NCI-H345 (cell line): ENCODE measurements around the gene PVALB.

Experiments used
- DNase-seq: peaks from one replicate; lab custom pipeline; 2025; lab: John Stamatoyannopoulos, UW

PVALB gene, protein sequence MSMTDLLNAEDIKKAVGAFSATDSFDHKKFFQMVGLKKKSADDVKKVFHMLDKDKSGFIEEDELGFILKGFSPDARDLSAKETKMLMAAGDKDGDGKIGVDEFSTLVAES

DNA sequence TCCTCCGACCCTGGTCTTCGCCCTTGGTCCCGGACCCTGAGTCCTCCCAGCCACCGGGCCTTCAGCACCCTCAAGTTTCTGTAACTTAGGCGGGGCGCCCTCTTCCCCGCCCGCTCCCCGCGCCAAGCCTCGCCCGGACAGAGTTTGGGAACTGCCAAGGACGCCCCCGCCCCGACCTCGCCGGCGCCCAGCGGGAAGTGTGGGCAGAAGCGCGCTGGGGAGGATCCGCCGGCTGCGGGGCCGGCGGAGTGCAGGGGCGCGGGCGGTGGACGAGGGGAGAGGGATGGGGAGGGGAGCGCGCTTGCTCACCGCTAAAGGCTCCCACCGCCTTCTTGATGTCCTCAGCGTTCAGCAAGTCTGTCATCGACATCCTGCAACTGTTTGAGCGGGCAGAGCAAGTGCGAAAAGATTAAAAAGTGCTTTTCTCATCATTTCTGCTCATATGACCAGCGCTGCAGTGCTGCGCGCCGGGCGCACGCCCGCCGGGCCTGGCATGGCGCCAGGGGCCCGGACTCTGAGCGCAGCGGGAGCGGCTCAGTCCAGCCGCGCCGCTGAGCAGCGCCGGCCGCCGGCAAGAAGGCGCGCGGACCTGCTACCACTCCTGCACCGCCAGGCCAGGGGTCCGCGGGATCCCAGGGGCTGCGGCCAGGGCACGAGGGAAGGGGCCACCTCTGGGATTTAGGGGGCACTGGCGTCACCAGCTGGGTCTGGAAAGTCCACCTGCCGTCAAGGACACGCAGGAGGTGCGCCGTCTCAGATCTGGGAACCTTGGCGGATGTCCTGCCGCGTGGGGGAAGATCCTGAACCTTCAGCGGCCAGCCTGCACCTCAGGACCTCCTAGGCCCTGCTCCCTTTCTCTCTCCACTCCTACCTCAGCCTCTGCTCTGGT lies at the start of gene PVALB:
PVALB (minus strand) TSS at position 400 of the 889 bp plus-strand sequence; CDS start at position 370, 30 bp downstream.
- DNase-seq = peak; percentile 46

- no peak for DNase-seq
Measured at GRCh38 chr22:36865346-36865745, 48.5 kb upstream of the PVALB start.

GRCh38 chr22:36864454-36865215 lies 47.8 kb upstream of the PVALB start:
- DNase-seq = no peak

GRCh38 chr22:36863979-36864378 lies 47.1 kb upstream of the PVALB start:
- no peak for DNase-seq

GRCh38 chr22:36863281-36863680 lies 46.4 kb upstream of the PVALB start:
- no peak for DNase-seq

- DNase-seq = no peak
Measured at GRCh38 chr22:36862251-36863242, 45.7 kb upstream of the PVALB start.

- DNase-seq = no peak
Measured at GRCh38 chr22:36860821-36861659, 44.2 kb upstream of the PVALB start, which contains the start of gene NCF4. Gene NCF4, plus strand, starts transcription at chr22:36861006. Its CDS starts 166 bp downstream, at chr22:36861172.

GRCh38 chr22:36860438-36860820 lies 43.6 kb upstream of the PVALB start:
- no peak for DNase-seq

DNA sequence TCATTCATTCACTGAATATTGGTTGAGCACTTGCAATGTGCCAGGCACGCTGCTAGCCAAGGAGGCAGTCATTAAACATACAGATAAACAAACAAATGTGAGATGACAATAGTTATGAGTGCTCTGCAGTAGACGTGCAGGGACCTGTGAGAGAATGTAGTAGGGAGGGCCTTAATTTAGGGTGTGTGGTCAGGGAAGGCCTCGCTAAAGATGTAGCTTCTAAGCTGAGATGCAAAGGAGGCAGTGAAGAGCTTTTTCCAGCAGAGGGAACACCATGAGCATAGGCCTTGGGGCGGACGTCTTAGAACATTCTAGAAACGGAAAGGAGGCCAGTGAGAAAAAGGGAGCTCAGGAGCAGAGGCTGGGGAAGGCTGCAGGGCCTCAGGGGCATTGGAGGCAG lies 43.2 kb upstream of the PVALB start:
- no peak for DNase-seq

GRCh38 chr22:36858966-36859365 lies 42.1 kb upstream of the PVALB start:
- no peak for DNase-seq

- no peak for DNase-seq
Measured at GRCh38 chr22:36858156-36858555, 41.3 kb upstream of the PVALB start.

DNA sequence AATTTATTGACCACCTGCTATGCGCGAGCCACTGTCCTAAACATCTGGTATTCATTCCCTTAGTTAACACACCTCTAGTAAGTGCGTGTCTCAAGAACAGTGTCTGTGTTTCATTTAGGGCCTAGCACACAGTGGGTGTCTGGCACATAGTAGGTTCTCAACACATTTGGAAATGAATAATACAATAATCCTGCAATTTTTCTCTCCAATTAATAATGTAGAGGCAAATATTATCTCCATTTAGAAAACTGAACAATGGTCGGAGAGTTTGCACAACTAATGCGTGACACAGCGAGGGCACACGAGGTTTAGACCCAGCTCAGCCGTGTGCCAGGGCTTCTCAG lies 39.9 kb upstream of the PVALB start:
- no peak for DNase-seq

GRCh38 chr22:36856121-36856791 lies 39.4 kb upstream of the PVALB start:
- DNase-seq = peak; percentile 84

DNA sequence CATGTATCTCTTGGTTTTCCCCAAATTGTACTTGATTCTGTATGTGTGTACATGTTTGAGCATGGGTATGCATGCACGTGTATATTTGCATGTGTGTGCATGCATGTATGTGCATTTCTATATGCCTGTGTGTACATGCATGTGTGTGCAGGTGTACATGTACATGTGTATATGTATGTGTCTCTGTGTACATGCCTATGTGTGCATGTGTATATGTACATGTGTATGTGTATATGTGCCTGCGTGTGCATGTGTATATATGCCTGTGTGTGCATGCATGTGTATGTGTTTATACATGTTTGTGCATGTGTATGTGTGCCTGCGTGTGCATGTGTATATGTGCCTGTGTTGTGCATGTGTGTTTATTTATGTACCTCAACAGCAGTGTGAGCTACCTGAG lies 38.6 kb upstream of the PVALB start:
- no peak for DNase-seq

- DNase-seq = peak; percentile 30
Measured at GRCh38 chr22:36853407-36854099, 36.7 kb upstream of the PVALB start.

DNA sequence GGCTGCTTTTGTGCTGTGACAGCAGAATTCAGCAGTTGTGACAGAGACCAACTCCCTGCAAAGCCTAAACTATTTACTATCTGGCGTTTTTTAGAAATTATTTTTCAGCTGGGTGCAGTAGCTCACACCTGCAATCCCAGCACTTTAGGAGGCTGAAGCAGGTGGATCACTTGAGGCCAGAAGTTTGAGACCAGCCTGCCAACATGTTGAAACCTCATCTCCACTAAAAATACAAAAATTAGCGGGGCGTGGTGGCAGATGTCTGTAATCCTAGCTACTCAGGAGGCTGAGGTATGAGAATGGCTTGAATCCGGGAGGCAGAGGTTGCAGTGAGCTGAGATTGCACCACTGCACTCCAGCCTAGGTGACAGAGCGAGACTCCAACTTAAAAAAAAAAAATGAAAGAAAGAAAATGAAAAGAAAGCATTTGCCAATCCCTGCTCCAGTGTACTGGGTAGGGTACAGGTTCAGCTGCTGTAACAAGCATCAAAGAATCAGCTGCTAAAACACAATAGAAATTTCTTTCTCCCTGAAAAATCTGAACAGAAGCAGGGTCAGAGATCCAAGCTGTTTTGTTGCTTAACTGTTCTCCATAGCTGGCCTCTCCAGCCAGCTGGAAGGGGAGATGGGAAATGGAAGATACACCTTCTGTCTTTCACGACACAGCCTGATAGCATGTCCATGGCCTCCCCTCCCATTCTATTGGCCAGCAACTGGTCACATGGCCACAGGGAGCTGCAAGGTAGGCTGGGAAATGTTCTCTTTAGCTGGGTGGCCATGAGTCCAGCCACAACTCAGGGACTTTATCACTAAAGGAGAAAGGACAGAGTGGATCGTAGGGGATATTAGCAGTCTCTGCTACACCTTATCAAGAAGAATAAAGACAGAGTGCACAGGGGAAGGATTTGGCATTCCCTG lies 35.5 kb upstream of the PVALB start:
- no peak for DNase-seq

- no peak for DNase-seq
Measured at GRCh38 chr22:36850682-36851081, 33.8 kb upstream of the PVALB start.

GRCh38 chr22:36850056-36850455 lies 33.2 kb upstream of the PVALB start:
- no peak for DNase-seq
